Fibroblast of pulmonary artery (primary cell): ENCODE data around the gene MUC6.
"Not testable (repeated sequence)": the region's sequence is repeated elsewhere in the genome, so short reads cannot be mapped to it uniquely, and the experiment has no call there.

ENCODE experiments used
- DNase-seq: peaks from one replicate; pipeline ENCODE4 v3.0.0-alpha.2; 2010; ENCODE audit warnings: low read depth
- H3K4me3 ChIP-seq: replicated peaks from 2 replicates; pipeline ENCODE4 v1.5.1; 2011; ENCODE audit warnings: low read depth, mild to moderate bottlenecking, control low read depth, low read length, moderate library complexity
- TF ChIP-seq, protein P1 (sequence below): IDR thresholded peaks from 2 replicates; pipeline ENCODE4 v1.5.1; 2011; ENCODE audit warnings: mild to moderate bottlenecking, control low read depth, low read length, inconsistent platforms; ENCODE audit errors: missing control alignments

Gene MUC6

DNA sequence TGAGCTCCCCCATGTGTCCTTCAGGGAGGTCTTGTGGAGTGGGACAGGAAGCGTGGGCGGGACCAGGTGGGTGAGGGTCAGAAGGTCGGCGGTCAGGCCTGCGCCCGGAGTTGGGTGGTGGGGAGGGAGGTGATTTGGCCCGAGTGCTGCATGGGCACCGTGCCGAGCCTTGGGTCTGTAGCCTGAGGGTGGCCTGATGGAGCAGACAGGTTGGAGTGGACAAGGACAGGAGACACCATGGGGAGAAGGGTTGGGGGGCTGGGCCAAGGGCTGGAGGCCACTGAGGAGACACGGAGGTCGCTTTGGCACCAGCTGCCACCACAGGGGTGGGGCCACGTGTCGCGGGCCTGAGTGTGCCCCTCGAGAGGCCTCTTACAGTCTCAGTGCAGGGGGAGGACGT lies 57.7 kb downstream of the MUC6 start:
- TF ChIP-seq, protein P1, sequence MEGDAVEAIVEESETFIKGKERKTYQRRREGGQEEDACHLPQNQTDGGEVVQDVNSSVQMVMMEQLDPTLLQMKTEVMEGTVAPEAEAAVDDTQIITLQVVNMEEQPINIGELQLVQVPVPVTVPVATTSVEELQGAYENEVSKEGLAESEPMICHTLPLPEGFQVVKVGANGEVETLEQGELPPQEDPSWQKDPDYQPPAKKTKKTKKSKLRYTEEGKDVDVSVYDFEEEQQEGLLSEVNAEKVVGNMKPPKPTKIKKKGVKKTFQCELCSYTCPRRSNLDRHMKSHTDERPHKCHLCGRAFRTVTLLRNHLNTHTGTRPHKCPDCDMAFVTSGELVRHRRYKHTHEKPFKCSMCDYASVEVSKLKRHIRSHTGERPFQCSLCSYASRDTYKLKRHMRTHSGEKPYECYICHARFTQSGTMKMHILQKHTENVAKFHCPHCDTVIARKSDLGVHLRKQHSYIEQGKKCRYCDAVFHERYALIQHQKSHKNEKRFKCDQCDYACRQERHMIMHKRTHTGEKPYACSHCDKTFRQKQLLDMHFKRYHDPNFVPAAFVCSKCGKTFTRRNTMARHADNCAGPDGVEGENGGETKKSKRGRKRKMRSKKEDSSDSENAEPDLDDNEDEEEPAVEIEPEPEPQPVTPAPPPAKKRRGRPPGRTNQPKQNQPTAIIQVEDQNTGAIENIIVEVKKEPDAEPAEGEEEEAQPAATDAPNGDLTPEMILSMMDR = no peak
- H3K4me3 ChIP-seq = no peak overlapping the region
- DNase-seq = no peak

DNA sequence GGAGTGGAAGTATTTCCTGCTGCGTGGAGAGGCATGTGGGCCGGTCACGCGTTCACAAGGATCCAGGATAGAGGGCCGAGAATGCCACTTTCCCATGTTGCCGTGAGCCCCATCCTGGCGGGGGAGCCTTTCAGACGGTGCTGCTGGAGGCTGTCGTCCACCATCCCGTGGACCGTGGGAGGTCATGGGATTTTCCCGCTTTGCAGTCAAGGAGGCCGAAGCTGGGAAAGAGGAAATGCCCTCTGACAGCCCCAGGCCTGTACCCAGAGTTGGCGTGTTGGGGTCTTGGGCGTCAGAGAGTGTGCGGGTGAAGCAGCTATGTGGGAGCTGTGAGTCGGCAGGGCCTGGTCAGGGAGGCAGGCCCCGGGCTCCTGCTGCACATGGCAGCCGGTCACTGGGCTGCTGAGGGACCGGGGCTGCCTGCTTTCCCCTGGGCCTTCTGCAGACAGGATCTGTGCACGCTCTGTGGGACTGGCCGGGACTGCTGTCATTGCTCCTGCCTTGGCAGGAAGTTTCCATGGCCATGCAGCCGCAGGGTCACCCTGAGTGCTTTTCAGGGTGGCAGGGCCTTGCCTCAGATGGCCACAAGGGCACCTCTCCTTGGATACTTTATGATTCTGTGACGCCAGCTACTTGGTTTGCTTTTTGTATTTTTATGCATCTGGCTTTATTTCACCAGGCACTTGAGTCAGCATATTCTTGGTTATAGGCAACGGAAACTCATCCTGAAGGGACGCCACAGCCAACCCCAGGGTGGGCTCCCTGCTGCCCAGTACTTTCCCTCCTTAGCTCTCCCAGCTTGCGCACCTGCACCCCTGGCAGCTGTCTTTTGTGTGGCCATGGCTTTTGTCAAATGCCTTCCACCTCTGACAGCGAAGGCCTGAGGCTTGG lies 58.4 kb downstream of the MUC6 start:
- TF ChIP-seq, protein P1 = no peak

DNA sequence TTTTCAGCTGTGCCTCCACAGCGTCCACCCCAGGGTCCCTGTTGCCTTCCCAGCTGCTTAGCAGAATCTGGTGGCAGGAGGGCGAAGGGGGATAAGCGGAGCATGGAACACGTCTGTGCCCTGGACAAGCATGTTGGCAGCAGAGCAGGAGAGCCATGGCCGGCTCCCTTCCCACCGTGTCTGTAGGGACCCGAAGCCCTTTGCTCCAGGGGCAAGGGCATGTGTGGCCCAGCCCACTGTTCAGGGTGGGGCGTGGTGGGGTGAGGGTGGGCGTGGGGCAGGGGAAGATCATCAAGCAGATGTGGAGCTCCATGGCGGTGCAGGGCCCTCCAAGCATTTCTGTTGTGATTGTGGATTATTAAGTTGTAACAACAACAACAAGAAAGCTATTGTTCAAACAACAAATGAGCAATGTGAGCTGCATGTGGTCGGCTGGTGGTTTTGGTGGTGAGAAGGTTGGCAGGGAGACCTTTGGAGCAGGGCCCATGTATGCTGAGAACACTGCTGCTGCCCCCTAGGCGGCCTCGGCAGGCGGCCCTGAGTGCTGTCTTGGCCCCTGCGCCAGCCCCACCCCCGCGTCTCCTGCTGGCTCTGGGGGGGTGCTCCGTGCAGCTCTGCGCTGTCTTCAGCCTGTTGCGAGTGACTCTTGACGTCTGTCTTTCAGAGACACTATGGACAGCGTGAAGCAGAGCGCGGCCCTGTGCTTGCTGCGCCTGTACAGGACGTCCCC lies 59.9 kb downstream of the MUC6 start:
- DNase-seq = peak; percentile 23
- H3K4me3 ChIP-seq = no peak overlapping the region
- TF ChIP-seq, protein P1 = no peak

More for the DNA sequence above, 58.4 kb downstream of the MUC6 start:
- no peak overlapping the region for H3K4me3 ChIP-seq
- no peak for DNase-seq

DNA sequence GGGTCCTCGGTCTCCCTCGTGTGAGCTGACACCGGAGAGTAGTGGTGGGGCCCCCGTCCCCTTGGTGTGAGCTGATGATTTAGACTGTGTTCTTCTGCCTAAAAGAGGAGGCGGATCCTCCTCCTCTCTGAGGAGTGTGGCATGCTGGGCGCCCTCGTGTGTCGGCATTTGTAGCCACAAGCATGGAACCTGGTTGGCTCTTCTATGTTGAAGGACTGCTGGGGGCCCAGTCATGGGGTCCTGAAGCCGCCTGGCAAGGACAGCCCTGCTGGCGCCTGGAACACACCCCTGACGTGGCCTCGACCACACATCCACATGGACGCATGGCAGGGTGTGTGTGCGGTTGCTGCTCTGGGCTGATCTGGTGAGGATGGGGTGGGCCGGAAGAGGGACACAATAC lies 60.7 kb downstream of the MUC6 start:
- TF ChIP-seq, protein P1 = peak; percentile 25
- no peak overlapping the region for H3K4me3 ChIP-seq
- DNase-seq = peak; percentile 44

DNA sequence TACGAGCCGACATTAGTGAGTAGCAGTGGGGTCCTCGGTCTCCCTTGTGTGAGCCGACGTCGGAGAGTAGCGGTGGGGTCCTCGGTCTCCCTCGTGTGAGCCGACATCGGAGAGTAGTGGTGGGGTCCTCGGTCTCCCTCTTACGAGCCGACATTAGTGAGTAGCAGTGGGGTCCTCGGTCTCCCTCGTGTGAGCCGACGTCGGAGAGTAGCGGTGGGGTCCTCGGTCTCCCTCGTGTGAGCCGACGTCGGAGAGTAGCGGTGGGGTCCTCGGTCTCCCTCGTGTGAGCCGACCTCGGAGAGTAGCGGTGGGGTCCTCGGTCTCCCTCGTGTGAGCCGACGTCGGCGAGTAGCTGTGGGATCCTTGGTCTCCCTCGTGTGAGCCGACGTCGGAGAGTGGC lies 61.1 kb downstream of the MUC6 start:
- H3K4me3 ChIP-seq, DNase-seq: not testable (repeated sequence)

DNA sequence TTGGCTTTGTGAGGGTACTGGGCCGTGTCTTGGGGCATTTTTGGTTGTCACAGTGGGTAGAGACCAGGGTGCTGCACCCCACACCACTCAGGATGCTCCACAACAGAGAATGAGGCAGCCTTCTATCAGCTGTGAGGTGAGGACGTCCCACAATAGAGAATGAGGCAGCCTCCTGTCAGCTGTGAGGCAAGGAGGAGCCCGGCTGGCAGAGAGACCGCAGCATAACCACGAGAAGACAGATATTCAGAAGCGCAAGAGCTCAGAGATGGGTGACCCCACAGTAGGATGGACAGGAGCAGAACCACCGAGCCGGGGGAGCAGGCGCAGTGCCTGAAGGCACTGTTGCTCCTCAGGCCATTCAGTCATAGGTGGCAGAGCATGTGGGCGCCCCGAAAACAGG lies 63.3 kb downstream of the MUC6 start:
- TF ChIP-seq, protein P1 = no peak
- no peak for DNase-seq
- no peak overlapping the region for H3K4me3 ChIP-seq

DNA sequence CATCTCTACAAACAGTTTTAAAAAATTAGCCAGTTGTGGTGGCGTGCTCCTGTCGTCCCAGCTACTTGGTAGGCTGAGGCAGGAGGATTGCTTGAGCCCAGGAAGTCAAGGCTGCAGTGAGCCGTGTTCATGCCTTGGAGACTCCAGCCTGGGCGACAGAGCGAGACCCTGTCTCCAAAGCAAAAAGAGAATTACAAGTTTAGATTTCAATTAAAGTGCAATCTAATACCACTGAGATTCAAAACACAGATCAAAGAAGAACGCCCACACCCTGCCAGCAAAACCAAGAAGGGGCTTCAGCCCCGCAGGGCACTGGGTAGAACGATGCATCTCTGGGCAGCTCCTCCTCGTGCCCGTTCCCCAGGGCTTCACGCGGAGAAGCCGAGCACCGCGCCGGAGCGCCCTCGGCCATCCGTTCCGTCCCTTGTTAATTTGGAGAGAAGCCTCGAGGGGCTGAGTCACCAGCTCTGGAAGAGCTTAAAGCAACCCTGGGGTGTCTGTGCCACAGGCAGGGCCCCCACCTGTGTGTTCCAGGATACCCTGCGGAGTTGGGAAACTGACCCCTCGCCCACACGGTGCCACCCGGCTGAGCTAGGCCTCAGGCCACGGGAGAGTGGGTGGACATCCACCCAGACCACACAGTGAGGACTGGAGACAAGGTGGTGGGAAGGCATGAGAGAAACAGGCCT lies 63.9 kb downstream of the MUC6 start:
- TF ChIP-seq, protein P1 = no peak

More for the DNA sequence above, 63.9 kb downstream of the MUC6 start:
- DNase-seq = no peak
- no peak overlapping the region for H3K4me3 ChIP-seq
